Stimulated activated CD4-positive, alpha-beta T cell treated with anti-CD3 and anti-CD28 coated beads, Interleukin-12 subunit alpha, Interleukin-12 subunit beta, amount 100 ng/mL, for 48 hours (primary cell): Measurements from ENCODE around the gene LEO1.

Experiments
- DNase-seq, 3 donors: peaks; one replicate each; pipeline ENCODE4 v3.0.0-alpha.2; 2020; ENCODE audit warnings: low read depth in 2 of 3, low spot score in 1 of 3

Gene LEO1

GRCh38 chr15:51971375-51972133 lies at the start of gene LEO1:
TSS of gene LEO1 (minus strand) at chr15:51971778. CDS start at chr15:51971745, 33 bp downstream.
- peak; percentile 81 to 91 (median 83) for DNase-seq

- DNase-seq: peak; percentile 49 to 67 (median 52)
These were observed 49.6 kb upstream of the LEO1 start for GRCh38 chr15:52021128-52021671.

DNA sequence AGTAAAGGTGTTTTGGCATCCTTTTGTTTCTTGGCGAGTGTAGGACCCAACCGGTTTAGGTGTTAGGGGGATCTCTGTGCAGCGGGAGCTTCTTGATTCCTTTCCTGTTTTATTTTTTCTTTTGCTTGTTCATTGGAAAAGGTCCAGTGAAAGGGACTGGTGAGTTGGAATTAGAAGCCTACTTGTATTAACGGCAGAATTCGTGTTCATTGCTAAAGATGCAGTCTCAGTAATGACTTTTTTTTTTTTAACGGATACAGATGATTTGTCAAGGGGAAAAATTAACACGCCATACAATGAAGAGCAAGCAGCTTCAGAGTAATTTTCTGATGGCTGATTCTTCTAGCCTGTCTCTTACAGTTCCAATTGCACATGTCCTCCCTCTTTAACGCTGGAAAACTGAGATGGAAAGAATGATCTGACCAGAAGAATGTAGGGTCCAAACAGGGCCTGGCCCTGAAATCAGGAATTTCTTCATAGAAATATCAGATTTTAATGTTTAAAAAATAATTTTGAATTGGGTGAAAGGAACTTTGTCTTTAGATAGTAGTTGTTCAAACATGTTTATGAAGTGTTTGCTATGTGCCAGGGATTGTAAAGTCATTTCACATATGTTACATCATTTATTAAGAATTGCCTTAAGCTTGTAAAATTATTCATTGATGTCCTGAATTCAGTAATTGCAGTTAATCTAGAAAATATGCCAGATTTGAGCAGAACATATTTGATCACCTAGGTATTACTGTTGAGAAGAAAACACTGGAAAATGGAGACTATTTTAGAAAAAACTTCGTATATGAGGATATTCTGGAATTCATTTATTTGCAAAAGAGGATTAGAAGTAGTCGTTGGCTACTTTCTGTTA lies 48.9 kb upstream of the LEO1 start:
- no peak for DNase-seq

GRCh38 chr15:52019394-52020220 lies 48.0 kb upstream of the LEO1 start:
- DNase-seq: peak; percentile 48 to 58 (median 52)

DNA sequence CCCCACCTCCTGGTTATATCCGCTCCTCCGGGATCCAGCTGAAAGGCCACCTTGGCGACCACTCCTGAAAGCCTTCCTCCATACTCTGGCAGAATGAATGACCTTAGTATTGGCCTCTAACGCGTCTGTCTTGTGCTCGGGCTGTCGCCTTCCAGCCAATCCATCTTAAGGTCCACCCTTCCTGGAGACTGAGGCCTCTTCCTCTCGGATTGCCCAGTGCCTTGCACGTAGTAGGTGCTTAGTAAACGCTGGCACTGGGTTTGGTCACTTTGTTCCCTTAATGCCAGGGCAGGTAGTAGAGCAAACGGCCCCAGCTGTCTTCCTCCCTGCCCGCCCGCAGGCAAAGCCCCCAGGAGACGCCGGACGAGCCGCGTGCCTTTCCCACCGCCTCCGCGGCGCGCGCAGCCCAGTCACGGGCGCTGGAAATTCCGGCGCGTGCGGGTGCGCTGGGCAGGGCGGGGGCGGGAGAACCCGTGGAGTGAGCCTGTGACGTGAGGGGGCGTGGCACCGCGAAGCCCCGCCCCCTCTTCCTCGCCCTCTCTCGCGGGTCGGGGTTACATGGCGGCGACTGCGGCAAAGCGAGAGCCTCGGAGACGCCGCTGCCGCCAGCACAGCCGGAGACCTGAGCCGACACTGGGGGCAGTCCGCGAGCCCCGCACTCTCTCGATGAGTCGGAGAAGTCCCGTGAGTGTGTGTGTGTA lies 47.3 kb upstream of the LEO1 start, which contains the start of gene MAPK6:
MAPK6 (plus strand) TSS at position 527 of the 701 bp plus-strand sequence. CDS start 27,242 bp downstream, outside the sequence.
- DNase-seq: peak; percentile 89 to 93 (median 92)

DNA sequence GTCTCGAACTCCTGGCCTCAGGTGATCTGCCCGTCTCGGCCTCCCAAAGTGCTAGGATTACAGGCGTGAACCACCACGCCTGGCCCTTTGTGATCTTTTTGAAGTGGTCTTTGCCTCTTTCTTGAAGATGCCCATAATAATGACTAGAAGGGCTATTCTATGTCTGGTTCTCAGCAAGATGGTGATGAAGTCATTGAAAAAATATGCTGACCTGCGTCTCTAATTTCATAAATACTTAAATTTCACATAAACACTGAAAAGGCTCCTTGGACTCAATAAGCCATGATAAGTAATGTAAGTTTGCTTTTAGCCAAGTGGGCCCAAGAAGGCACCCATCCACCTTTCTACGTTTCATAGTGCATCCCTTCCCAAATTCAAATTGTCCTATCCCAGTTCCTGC lies 46.7 kb upstream of the LEO1 start:
- no peak for DNase-seq

DNA sequence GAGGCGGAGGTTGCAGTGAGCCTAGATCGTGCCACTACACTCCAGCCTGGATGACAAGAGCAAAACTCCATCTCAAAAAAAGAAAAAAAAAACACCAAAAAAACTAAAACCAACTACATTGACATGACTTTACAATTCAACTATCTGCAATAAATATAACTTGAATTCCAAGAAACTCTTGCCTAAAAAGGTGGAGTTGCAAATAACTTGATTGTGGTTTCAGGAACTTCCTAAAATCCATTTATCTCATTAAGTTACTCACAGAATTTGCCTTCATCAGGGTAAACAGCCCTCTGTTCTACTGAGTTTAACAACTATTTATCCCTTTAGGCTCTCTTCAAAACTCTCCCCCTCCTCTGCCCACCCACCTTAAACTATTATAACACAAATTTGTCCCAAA lies 44.7 kb upstream of the LEO1 start:
- no peak for DNase-seq

GRCh38 chr15:52014616-52015015 lies 43.0 kb upstream of the LEO1 start:
- DNase-seq: no peak

GRCh38 chr15:52013151-52013791 lies 41.7 kb upstream of the LEO1 start:
- DNase-seq: no peak

DNA sequence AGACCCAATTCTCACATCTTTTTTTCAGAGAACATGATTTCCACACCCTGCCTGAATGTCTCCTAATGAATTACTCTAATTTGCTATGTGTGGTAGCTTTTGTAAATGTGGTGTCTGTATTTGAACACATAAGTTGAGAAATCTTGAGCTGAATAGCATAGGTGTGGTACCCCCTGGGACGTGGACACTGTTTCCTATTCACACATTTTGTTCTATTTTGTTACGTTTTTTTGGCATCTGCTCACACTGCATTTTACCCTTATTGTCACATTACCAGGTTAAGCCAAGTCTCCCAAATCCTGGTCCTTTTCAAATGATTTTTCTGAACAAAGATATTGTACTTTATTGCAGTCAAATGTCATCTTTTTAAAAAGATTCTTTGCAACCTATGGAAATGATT lies 40.6 kb upstream of the LEO1 start:
- no peak for DNase-seq

- DNase-seq: no peak
These were observed 40.1 kb upstream of the LEO1 start for GRCh38 chr15:52011711-52012144.

- DNase-seq: peak; percentile 64 to 72 (median 66)
These were observed 39.3 kb upstream of the LEO1 start for GRCh38 chr15:52010633-52011595.

DNA sequence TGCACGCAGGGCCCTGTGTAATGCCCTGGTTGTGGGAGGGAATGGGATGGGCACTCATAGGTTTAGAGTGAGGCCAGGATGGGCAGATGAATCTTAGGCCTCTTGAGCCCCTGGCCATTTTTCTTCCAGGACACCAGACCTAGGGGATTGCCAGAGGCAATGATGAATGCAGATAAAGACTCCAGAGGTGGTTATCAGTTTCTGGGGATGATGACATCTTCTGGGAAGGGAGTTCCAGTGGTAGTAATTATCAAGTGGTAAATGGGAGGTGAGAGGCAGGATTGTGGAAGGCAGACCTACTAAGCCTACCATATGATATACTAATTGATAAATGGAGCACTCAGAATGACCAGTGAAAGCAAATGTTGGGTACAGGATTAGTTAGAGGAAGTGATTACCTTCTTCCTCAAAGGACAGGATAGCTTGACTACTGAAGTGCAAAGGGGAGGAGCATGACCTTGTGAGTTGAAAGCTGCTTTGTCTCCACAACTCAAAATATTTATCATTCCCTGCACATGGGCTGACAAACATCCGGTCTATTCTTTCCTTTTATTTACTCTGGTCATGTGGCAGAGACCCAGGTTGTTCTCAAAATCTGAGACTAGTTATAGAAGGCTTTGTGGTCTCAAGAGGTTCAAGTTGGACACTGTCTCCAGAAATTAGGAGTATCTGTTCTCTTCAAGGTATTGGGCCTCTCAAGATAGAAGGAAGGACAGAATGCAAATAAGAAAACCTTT lies 37.3 kb upstream of the LEO1 start:
- DNase-seq: no peak

DNA sequence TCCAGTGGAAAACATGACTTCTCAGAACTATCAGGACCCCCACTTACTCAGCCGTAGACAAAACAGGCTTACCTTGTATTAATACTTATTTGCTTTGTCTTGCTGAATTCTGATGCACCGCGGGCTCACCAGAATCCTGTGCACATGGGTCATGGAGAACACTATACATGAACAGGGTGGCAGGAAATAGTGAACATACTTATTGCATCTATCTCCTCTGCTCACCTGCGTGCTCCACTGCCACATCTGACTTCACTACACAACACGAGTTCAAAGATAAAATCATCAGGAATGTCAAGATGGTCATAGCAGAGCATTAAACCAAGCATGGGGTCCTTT lies 36.8 kb upstream of the LEO1 start:
- no peak for DNase-seq

- DNase-seq: no peak
These were observed 35.2 kb upstream of the LEO1 start for GRCh38 chr15:52006702-52007340.

DNA sequence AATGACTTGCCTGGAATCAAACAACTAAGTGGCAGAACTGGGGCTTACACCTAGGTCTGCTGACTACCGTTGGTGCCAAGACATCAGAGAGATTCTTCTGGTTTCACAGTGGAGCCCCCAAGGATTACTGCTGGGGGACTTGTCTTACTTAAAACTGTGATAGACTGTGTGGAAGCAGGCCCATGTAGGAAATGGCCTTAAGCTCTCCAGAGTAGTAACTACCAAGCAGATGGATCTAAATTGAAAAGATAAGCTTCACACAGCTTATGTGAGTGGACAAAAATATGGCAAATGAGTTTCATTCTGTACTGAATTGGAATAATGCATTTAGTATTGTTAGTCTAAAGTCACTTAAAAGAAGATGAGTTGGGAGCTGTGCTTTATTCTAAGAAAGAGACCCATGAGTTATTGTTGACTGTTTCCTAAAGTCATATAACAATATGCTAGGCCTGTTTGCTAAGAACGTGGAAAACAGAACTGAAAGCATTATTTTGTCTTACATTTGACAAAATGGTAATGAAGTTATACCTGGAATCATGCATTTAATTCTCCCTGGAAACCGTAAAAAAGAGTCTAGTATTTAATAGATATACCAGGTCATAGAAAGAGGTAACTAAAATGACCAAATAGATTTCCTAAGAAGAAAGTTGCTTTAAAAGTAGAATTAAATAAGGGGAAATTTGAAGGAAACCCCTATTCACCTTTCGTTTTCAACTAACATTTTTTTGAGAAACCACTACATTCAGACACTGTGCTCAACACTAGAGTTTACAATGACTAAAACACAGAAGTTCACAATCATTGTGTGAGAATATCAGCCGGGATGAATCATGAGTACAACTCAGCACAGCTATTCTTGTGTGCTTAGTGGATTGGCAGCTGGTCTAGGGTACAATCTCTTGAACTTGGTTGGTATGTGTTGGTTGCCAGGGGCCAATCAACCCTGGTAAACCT lies 34.4 kb upstream of the LEO1 start:
- DNase-seq: no peak
